KBM-7 (cell line): ENCODE data around the gene FRMD4A.
"Not testable (repeated sequence)": the region's sequence is repeated elsewhere in the genome, so short reads cannot be mapped to it uniquely, and the experiment has no call there.

Experiments used
- DNase-seq: peaks from one replicate; pipeline ENCODE4 v3.0.0-alpha.2; 2015
- in situ Hi-C: fragments of 300-500 bp; cut with MboI; formaldehyde crosslinking; loops from 2 replicates; pipeline ENCODE4 v1.14.3; 2020; ENCODE audit warnings: low sequenced_read_pairs, low pct_unique_long_range_greater_than_20kb, mixed read lengths

Gene FRMD4A

DNA sequence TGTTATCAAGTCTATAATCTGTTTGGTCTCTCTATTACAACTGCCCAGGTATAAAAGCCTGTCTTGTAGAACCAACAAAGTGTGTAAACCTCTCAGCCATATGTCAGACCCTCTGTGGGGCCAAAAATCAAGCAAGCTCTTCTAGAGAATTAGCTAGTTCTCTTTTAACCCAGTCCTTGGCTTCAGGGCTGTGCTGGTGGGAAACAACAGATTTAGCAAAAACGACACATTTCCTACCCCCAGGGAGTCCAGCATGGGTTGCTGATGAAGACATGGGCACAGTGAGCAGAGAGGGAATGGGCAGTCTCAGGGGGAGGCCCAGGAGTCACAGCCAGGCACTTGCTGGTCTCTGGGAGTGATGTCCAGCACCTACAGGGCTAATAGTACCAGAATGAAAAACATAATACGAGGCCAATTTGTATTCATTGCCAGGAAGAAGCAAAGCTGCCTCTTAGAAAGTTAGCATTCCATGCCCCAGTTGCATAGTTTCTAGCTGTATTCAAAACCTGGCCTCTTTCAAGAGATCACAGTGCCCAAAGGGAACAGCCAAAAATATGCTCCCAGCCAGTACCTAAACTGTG is 80.1 kb downstream of the FRMD4A start:
- in situ Hi-C loops: no loop called here
- DNase-seq: no peak

DNA sequence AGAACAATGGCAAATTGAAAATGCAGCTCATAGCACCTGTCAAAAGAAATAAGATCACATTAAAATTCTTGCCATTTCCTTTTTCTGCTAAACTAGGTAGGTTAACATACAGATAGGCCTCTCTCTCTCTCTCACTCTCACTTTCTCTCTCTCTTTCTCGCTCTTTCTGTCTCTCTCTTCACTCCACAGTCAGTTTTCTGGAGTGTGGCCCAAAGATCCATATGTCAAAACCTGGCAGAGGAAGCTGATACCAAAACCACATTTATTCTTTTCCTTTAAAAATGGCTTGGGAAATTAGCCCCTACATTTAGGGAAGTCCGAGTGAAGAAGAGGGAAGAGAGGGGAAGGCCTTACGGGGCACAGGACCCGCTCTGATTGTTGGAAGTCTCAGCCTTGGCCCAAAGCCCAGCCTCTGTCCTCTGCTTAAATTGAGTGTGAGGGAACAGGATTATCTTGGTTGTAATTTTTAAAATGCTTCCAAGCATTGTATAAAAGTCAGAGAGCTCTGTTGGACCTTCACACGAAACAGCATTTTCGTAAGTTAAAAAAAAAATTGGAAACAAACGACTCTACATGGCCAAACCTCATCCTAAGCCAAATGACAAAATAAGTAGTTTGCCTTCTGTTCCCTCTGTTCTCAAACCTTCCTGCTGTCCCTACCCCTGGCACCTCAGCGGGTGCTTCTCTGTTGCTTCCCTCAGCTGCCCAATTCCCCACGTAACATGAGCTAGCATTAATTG is 83.2 kb downstream of the FRMD4A start:
- DNase-seq: no peak
- in situ Hi-C loops: no loop called here

DNA sequence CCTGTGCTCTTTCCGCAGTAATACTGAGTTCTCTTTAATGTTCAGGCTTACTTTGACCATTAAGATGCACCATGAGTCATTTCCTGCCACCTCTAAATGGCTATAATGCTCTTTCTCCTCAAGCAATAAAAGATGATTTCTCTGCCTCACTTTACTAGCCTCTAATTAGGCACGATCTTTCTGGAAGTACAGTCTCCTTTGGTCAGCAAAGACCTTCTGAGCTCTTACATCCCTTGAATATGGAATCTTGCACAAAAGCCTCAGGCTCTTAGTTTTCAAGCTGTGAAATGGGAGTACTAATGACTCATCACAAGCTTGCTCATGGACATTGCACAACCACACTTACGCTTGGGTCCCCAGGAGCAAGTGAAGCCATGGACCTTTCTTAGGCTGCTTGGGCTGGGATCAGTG is 85.9 kb downstream of the FRMD4A start:
- DNase-seq: no peak
- in situ Hi-C loops: no loop called here

DNA sequence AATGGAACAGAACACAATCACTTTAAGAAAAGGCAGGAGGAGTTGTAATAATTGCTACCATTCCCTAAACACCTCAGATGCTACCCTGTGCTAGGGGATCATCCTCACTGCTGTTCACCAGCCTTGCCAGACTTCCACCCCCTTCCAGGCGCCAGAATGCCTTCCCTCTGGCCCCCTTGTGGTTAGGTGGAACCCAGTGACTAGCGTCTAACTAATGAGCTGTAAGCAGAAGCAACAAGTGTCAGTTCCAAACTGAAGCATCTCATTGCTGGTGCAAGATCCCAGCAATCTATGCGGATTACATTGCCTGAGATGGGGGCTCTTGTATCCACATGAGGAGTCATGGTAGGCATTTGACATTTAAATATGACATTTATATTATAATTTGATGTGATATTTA is 86.6 kb downstream of the FRMD4A start:
- in situ Hi-C loops: no loop called here
- DNase-seq: peak; percentile 63

DNA sequence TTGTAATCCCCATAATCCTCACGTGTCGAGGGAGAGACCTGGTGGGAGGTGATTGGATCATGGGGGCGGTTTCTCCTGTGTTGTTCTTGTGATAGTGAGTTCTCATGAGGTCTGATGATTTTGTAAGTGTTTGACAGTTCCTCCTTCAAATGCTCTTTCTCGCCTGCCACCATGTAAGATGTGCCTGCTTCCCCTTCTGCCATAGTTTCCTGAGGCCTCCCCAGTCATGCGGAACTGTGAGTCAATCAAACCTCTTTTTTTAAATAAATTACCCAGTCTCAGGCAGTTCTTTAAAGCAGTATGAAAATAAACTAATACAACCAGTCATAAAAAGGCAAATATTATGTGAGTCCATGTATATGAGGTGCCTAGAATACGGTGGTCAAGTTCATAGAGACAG is 87.5 kb downstream of the FRMD4A start:
- DNase-seq: peak; percentile 86
- in situ Hi-C loops: no loop called here

DNA sequence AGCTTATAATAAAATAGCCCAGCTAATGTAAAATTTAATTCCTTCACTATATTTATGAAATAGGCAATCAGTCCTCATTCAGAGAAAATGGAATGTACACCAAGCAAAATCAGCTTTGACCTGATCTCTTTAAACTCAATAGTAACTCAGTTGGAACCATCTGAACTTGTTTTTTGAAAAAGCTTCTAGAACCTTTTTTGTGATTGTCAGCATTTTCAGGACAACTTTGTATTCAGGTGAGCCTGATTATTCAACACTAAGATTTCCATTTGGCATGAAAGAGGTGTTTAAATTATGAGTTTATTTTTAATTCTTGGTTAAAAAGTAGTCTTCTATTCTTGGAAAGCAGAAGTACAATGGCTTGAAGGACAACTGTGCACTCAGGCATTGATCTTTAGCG is 89.5 kb downstream of the FRMD4A start:
- DNase-seq: no peak
- in situ Hi-C loops: no loop called here

DNA sequence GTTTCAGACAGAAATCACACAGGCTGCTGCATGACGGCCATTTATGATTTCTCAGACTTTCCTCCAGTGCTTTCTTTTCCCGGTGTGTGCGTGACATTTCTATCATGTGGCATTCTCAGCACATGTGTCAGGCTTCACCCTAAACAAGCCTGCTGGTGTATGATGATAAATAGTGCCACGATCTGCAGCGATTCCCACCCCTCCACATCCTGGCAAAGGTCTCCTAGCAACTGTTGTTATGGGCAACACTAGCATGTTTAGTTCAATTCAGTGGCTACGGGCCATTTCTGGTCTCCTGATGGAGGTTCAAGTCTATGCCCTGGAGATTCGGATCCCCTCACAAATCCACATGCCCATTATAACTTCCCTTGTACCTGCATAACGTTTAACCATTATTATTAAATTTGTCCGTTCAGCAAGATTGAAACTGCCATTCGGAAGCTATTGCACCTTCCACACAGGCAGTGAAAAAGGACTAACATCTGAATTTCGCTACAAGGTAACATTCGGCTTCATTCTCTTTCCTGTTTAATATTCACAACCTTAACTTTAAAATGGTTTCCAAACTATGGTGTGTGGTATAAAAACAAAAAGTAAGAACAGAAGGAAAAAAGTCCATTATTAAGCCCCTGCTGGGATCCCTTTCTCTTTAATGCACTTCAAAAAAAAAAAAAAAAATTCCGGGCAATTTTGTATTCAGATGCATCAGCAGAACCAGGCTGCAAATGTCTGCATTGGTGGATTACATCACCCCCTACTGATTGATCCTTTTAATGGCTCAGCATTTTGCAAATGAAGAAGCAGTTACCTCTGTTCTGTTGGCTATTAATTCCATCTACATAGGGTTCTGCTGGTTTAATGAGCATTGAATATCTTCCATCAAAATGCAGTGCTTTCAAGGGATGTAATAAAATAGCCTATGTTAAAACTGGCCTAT is 90.2 kb downstream of the FRMD4A start:
- in situ Hi-C loops: no loop called here
- no peak for DNase-seq

DNA sequence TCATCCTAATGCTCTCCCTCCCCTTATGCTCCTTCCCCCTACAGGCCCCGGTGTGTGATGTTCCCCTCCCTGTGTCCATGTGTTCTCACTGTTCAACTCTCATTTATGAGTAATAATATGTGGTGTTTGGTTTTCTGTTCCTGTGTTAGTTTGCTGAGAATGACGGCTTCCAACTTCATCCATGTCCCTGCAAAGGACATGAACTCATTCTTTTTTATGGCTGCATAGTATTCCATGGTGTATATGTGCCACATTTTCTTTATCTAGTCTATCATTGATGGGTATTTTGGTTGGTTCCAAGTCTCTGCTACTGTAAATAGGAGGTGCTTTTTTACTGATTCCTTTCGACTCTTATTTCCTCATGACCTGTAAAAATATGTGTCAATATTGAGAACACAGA is 92.1 kb downstream of the FRMD4A start:
- DNase-seq, in situ Hi-C loops: not testable (repeated sequence)

DNA sequence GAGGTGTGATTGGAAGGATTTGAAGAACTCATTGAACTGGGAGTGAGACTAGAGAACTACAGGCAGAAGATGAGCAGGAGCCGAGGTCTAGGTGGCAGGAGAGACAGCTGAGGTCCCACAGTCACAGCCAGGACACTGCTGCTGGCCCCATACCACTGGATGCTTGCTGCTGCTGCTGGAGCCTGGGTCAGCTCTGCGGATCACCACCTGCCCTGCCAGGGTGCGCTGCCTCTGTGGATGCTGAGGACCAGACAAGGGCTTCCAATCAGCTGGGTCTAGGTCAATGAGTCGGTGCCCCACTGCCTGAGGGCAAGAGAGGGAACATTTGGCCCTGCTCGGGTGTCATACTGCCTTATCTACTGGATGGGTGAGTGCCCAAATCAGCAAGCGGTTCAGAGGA is 94.4 kb downstream of the FRMD4A start:
- no peak for DNase-seq

DNA sequence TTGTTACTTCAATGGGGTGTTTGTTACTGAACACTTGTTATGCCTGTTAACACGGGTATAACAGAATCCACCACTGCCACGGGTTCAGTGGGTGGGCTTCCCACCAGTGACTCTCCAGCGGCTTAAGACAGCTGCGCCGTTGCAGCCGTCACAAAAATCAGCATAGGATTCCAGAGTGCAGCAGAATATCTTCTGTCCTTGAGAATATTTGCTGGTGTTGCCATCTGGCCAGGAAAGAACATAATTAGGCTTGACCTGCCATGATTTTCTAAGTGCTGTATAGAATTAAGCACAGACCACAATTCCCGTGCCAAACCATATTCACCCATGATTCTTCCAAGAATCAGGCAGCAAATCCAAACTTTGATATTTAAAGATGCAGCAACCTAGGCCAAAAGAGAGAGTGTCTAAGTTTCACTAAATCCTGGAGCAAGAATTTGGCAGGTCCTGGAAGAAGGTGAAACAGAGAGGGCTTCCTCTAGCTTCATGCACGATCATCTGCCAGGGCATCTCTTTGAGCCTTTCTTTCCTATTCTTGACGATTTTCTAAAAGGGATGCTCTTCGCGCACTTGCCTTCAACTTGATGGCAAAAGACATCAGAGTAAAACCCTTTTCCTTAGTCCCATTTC is 95.0 kb downstream of the FRMD4A start:
- in situ Hi-C loops: no loop called here
- no peak for DNase-seq

More for the DNA sequence above, 94.4 kb downstream of the FRMD4A start:
- in situ Hi-C loops: no loop called here

DNA sequence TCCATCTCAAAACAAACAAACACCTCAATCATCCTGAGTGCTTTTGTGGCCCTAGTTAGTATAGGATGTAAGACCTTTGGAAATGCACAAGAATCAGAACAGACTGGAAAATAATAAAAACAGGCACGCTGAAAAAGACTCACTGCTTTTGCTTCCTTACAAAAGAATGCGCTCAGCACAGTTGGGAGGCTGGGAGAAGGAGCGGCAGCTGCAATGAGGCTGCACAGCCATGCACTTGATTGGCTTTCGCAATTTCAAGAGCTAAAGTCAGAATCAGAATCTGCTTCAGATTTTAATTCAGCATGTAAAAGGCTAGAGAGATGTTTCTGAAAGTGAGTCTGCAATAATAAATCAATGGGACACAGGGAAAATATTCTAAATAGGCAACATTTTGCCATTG is 97.2 kb downstream of the FRMD4A start:
- in situ Hi-C loops: no loop called here
- DNase-seq: no peak

DNA sequence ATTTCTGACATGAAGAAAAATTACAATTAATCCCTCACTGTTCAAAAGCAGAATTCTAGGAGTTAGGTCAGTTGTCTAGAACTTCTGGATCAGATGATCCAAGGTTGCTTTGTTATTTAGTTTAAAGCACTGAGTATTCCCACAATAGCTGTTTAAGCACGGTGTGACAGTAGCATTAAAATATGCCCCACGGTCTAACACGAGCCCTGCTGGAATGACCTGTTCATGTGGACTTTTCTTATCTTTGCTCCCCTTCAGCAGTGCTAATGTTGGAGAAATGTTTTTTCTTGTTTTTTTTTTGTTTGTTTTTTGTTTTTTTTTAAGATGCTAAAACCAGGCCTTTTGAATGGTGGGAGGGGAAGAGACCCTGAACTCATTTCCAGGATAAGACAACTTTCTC is 101.9 kb downstream of the FRMD4A start:
- DNase-seq, in situ Hi-C loops: not testable (repeated sequence)

DNA sequence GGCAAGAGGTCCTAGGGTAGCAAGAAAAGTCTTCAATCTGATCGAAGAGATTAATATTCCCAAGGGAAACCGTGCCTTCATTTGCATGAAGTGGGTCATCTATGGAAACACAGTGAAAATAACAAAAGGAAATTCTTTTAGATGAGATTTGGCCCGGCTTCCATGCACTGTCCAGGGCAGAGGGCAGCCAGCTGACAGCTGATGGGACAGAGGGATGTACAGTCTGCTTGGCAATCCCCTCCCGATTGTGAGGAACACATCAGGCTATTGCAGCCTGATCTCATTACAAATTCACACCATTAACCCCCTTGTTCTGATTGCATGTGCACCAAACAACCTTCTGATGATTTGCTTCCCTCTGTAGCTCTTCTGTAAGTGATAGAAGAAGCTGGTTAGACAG is 105.3 kb downstream of the FRMD4A start:
- no peak for DNase-seq
- in situ Hi-C loops: no loop called here

DNA sequence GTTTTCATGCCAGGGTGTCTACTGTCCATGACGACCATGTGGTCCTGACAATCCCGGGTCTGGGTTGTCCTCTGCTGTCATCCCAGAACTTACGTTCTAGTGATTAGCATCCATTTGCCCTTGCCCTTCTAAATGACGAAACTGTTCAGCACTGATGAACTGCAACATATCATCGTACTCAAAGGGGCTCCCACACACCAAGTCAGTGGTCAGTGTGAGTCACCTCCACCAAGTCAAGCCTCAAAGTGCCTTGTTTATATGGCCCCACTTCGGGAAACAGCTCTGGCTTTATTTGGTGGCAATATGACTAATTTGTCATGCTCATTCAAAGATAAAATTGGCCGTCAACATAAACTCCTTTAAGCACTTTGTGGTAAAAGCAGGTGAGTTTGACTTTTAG is 110.7 kb downstream of the FRMD4A start:
- no peak for DNase-seq
- in situ Hi-C loops: no loop called here

DNA sequence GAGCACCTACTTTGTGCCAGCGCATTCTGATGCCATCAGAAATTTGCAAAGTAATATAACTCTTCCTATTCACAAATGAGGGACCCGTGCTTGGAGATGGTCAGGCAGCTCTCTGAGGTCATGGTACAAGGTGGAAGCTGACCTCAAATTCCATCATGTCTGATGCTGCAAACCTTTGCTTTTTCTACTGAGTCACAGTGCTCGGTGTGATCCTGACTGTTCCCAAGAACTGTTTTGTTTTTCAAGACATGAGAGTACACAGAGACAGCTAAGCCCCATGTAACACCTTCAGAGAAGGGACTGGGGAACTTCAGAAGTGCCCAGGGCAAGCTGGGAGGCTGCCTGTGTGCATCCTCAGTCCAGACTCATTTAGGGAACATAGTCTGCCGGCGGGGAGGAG is 111.3 kb downstream of the FRMD4A start:
- in situ Hi-C loops: no loop called here
- no peak for DNase-seq

DNA sequence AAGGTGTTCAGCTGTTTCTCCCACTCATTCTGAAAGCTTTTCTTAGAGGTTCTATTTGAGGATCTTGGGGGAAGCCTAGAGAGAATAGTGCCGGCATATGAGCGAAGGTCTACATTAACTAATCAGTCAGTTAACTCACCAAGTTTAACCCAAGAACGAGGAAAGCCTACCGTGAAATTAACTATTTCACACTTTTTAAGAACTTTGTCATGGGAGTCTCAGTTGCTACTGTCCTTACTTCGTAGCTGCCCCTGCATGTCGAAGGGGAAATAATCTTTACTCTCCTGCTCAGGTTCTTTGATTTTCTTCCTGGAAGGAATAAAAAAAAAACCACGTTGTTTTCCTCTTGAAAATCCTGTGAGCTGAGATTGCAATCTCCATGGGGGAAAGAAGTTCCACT is 115.1 kb downstream of the FRMD4A start:
- in situ Hi-C loops: no loop called here

DNA sequence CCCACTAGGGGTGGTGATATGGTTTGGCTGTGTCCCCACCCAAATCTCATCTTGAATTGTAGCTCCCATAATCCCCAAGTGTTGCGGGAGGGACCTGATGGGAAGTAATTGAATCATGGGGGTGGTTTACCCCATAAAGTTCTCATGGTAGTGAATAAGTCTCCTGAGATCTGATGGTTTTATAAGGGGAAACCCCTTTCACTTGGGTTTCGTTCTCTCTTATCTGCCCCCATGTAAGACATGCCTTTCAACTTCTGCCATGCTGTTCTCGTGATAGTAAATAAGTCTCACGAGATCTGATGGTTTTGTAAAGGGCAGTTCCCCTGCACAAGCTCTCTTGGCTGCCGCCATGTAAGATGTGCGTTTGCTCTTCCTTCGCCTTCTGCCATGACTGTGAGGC is 117.0 kb downstream of the FRMD4A start:
- DNase-seq, in situ Hi-C loops: not testable (repeated sequence)

More for the DNA sequence above, 115.1 kb downstream of the FRMD4A start:
- no peak for DNase-seq

DNA sequence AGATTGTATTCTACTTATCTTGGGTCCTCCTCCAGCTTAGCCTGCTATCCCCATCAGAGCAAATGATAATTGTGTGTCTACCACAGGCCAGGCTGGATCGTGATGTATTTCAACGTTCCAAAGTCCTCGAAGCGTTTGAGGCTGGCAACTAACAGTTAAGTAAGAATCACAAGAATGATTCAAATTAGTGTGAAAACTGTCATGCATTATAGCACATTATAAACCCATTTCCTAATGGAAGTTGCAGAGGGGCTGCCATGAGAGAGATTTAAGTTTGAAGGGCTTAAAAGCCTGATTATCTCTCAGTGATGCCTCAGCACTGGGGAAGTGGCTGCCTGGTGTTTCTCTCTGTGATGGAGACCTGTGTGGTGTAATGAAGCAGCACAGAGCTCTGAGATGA is 119.1 kb downstream of the FRMD4A start:
- in situ Hi-C loops: no loop called here
- no peak for DNase-seq

DNA sequence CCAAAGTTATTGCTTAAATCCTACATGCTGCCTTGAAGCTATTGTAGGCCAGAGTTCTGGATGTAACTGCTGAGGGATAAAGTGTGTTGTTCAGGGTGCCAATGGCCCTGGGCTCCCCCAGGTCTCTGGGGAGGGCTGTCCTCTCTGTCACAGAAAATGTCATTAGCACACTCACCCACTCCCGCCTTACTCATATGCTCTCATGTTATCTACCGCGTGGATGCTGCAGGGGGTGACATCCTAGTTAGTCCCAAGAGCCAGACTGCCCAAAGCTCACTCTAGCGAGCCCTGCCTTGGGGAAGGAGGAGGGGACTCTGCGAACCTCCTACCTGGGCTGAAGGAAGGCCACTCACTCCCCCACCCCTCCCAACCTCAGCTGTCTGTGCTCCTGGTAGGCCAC is 122.5 kb downstream of the FRMD4A start:
- in situ Hi-C loops: no loop called here

DNA sequence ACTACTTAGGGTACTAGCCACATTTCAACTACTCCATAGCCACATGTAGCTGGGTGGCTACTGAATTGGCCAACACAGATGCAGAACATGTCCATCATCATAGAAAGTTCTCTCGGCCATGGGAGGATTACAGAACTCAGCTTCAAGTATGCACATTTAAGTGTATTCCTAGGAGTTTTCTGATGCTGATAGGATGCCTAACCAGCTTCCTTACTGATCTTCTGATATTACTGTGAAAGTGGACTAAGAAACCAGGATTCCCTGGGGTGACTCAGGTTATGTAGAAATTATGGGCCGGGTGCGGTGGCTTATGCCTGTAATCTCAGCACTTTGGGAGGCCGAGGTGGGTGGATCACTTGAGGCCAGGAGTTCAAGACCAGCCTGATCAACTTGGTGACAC is 125.5 kb downstream of the FRMD4A start:
- in situ Hi-C loops: no loop called here

More for the DNA sequence above, 122.5 kb downstream of the FRMD4A start:
- no peak for DNase-seq

More for the DNA sequence above, 125.5 kb downstream of the FRMD4A start:
- no peak for DNase-seq
